ENCODE results near the gene GLYATL2.

GLYATL2 gene

DNA sequence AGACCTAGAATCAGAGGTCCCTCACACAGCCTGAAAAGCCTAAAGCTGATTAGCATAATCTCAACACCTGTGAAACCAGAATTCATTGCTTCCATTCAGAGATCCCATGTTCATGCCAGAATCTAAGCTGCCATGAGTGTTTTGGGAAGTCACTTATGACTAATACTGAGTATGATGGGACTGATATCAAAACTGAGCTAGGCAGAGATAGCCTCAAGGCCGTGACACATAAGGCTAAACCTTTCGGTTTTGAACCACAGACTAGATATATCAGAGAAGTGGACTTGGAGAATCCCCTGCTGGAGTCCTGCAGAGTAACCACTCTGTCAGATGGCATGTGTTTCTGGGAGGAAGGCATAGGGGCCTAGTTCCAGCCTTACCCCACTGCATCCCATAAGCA lies 23.1 kb upstream of the GLYATL2 start:
- DNase-seq (ENCODE audit: low read depth), result no peak
- no peak overlapping the region for H3K4me3 ChIP-seq (ENCODE audit: control insufficient read depth, low read depth, low read length)
- no peak for TF ChIP-seq CTCF (IDR thresholded peaks at IDR 0.05; ENCODE audit: control insufficient read depth, insufficient read depth, low read depth, low read length, missing control alignments)

DNA sequence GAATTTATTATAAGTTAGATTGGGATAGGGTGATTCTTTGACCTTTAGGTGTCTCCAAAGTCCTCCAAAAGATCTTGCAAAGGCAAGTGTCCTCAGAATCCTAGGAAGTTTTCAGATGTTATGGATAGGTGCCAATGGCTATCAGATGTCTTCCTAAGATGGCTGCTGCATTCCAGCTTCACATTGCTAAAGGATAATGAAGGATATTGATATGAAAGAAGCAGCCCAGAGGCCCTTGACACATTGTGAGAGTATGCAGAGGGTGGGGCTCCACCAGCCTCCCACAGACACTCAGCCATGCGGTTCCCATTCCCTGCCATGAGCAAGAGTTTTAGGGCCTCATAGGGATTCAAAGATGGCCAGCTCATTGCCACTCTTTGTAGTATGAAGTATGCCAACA lies 22.3 kb upstream of the GLYATL2 start:
- no peak for TF ChIP-seq CTCF (IDR thresholded peaks at IDR 0.05; ENCODE audit: control insufficient read depth, insufficient read depth, low read depth, low read length, missing control alignments)
- no peak for DNase-seq (ENCODE audit: low read depth)
- H3K4me3 ChIP-seq (ENCODE audit: control insufficient read depth, low read depth, low read length), result no peak overlapping the region

DNA sequence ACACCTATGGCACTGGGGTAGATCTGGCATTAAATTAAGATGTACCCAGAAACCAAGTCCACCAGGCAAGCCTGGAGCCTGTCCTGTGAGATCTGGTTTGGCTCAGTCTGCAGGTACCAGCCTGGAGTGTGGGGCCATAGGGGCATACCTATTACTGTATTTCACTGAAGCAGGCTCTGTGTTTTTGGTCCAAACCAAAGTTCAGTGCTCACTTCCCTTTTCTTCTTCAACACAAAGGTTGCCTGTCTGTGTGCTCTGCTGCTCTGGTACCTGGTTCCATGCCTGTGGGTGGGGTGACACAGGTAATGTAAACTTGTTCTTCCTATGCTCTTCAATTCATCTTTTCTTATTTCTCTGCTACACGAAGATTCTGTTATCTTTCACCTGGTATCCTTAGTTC lies 19.8 kb upstream of the GLYATL2 start:
- no peak overlapping the region for H3K4me3 ChIP-seq (ENCODE audit: control insufficient read depth, low read depth, low read length)
- no peak for DNase-seq (ENCODE audit: low read depth)
- TF ChIP-seq CTCF (IDR thresholded peaks at IDR 0.05; ENCODE audit: control insufficient read depth, insufficient read depth, low read depth, low read length, missing control alignments), result no peak

- no peak for TF ChIP-seq CTCF (IDR thresholded peaks at IDR 0.05; ENCODE audit: control insufficient read depth, insufficient read depth, low read depth, low read length, missing control alignments)
- no peak for DNase-seq (ENCODE audit: low read depth)
- H3K4me3 ChIP-seq (ENCODE audit: control insufficient read depth, low read depth, low read length), result no peak overlapping the region
These were observed 19.2 kb upstream of the GLYATL2 start for GRCh38 chr11:58863697-58864096.

DNA sequence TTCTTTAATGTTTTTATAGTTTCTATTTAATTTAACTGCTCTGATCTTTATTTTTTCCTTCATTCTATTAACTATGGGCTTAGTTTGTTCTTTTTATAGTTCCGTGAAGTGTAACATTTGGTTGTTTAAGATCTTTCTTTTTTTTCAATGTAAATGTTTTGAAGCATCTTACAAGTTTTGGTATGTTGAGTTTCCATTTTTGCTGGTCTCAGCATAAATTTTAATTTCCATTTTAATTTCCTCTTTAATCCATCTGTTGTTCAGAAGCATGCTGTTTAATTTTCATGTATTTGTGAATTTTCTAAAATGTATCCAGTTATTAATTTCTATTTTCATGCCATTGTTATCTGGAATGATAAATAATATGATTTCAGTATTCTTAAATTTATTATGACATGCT lies 17.0 kb upstream of the GLYATL2 start:
- no peak for DNase-seq (ENCODE audit: low read depth)
- no peak for TF ChIP-seq CTCF (IDR thresholded peaks at IDR 0.05; ENCODE audit: control insufficient read depth, insufficient read depth, low read depth, low read length, missing control alignments)

DNA sequence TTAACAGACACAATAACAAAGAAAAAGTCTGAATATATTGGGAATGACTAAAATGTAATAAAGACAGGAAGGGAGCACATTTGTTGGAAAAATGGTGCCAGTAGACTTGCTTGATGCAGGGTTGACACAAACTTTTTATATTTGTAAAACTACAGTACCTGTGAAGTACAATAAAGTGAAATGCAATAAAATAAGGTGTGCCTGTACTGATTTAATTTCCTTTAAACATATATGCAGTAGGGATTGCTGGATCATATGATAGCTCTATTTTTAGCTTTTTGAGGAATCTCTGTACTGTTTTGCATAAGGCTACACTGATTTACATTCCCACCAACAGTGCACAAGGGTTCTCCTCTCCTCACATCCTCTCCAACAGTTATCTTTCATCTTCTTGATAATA lies 12.3 kb upstream of the GLYATL2 start:
- no peak for TF ChIP-seq CTCF (IDR thresholded peaks at IDR 0.05; ENCODE audit: control insufficient read depth, insufficient read depth, low read depth, low read length, missing control alignments)

More for the DNA sequence above, 17.0 kb upstream of the GLYATL2 start:
- H3K4me3 ChIP-seq (ENCODE audit: control insufficient read depth, low read depth, low read length), result no peak overlapping the region

DNA sequence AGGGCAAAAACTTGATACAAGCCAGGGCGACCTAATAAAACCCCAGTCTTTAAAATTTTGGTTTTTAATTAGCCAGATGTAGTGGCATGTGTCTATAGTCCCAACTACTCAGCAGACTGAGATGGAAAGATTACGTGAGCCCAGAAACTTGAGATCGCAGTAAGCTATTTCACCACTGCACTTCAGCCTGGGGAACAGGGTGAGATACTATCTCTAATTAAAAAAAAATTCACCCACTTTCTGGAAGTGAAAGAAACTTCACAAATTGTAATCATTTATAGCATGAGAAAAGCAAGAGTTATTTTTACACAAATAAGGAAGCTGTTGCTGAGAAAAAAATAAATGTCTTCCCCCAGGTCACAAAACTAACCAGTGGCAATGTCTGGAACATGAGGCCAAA lies 882 bp upstream of the GLYATL2 start:
- DNase-seq (ENCODE audit: low read depth), result no peak
- no peak for TF ChIP-seq CTCF (IDR thresholded peaks at IDR 0.05; ENCODE audit: control insufficient read depth, insufficient read depth, low read depth, low read length, missing control alignments)
- H3K4me3 ChIP-seq (ENCODE audit: control insufficient read depth, low read depth, low read length), result no peak overlapping the region

More for the DNA sequence above, 12.3 kb upstream of the GLYATL2 start:
- no peak for DNase-seq (ENCODE audit: low read depth)
- H3K4me3 ChIP-seq (ENCODE audit: control insufficient read depth, low read depth, low read length), result no peak overlapping the region

All from AG09309 (cell line).